Fibroblast of skin of abdomen (primary cell): ENCODE measurements around the gene ID4. TPM values are rescaled to one million over a fixed set of nuclear protein-coding genes. Genes with fewer than 3 reads are reported as not detected.
A peak's percentile ranks its signal among the peaks of the same experiment; 100 is the strongest.

Experiments used
- DNase-seq: peaks from one replicate; pipeline ENCODE4 v3.0.0-alpha.2; 2013
- polyA plus RNA-seq, 2 experiments: library from polyadenylated mRNA; unstranded; fragments of 120-200 nt; gene quantifications; one replicate each; pipeline ENCODE4 v1.2.1, GENCODE V29; 2013; ENCODE audit not compliant: insufficient read length in 2 of 2

ID4 gene
- polyA plus RNA-seq (2013, experiment 1 of 2; ENCODE audit: insufficient read length) = 6.4 TPM
- 6.7 TPM for polyA plus RNA-seq (2013, experiment 2 of 2; ENCODE audit: insufficient read length)

GRCh38 chr6:19836799-19837510 lies at the start of gene ID4:
TSS of gene ID4 (plus strand) at chr6:19837370. CDS start at chr6:19837755, 385 bp downstream.
- DNase-seq = peak; percentile 99

- no peak for DNase-seq
Observed at GRCh38 chr6:19788686-19789085, 48.5 kb upstream of the ID4 start.

- no peak for DNase-seq
Observed at GRCh38 chr6:19789100-19789803, 47.9 kb upstream of the ID4 start.

- DNase-seq = no peak
Observed at GRCh38 chr6:19791267-19791666, 45.9 kb upstream of the ID4 start.

- DNase-seq = peak; percentile 40
Observed at GRCh38 chr6:19795211-19795610, 42.0 kb upstream of the ID4 start.

- DNase-seq = no peak
Observed at GRCh38 chr6:19796452-19796851, 40.7 kb upstream of the ID4 start.

GRCh38 chr6:19798362-19798761 lies 38.8 kb upstream of the ID4 start:
- no peak for DNase-seq

- DNase-seq = no peak
Observed at GRCh38 chr6:19802656-19803055, 34.5 kb upstream of the ID4 start.

- DNase-seq = peak; percentile 24
Observed at GRCh38 chr6:19803331-19804204, 33.6 kb upstream of the ID4 start.

GRCh38 chr6:19804205-19805128 lies 32.7 kb upstream of the ID4 start:
- DNase-seq = peak; percentile 98

- DNase-seq = peak; percentile 35
Observed at GRCh38 chr6:19805129-19805481, 32.1 kb upstream of the ID4 start.

- DNase-seq = no peak
Observed at GRCh38 chr6:19806971-19807396, 30.2 kb upstream of the ID4 start.

- no peak for DNase-seq
Observed at GRCh38 chr6:19811397-19812079, 25.6 kb upstream of the ID4 start.

- peak; percentile 33 for DNase-seq
Observed at GRCh38 chr6:19812512-19813119, 24.6 kb upstream of the ID4 start.

- no peak for DNase-seq
Observed at GRCh38 chr6:19818805-19819204, 18.4 kb upstream of the ID4 start.

- no peak for DNase-seq
Observed at GRCh38 chr6:19824058-19824807, 12.9 kb upstream of the ID4 start.

- no peak for DNase-seq
Observed at GRCh38 chr6:19827247-19827646, 9.9 kb upstream of the ID4 start.

GRCh38 chr6:19827903-19828302 lies 9.3 kb upstream of the ID4 start:
- no peak for DNase-seq

- DNase-seq = peak; percentile 30
Observed at GRCh38 chr6:19830171-19830570, 7.0 kb upstream of the ID4 start.

- no peak for DNase-seq
Observed at GRCh38 chr6:19831358-19831757, 5.8 kb upstream of the ID4 start.
